ENCODE measurements around the gene ST7.

Gene ST7

DNA sequence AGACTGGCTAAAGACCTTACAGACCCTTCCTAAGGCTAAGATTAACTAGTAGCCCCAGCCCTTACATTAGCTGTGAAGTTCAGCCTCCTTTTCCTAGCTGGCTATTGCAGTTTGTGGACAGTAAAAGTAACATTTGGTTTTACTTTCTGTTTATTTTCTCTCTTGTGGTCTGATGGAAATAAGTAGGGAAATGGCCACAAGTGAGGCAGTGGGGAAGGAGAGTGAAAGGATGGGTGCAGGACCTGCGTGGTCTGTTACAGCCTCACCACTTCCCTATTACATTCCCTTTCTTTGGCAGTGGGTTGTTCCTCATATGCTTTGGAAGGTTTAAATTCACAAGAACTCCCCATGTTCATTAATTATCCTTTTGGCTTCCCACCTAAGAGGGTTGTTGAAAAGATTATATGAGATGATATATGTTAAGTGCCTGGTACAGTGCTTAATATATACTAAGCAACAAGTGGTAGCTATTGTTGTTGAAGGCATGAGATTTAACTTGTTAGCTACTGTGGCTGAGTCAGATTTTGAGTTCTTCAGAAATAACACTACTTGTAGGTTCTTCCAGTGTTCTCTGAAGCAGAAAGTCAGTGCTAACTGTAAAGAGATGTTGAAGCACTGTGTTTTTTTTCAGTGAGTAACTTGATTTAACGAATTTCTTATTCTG, 181.7 kb downstream of the ST7 start:
- no peak for DNase-seq

- DNase-seq: no peak
Measured at GRCh38 chr7:117135553-117135891, 182.2 kb downstream of the ST7 start.

- no peak for DNase-seq
Measured at GRCh38 chr7:117137868-117138267, 184.6 kb downstream of the ST7 start.

DNA sequence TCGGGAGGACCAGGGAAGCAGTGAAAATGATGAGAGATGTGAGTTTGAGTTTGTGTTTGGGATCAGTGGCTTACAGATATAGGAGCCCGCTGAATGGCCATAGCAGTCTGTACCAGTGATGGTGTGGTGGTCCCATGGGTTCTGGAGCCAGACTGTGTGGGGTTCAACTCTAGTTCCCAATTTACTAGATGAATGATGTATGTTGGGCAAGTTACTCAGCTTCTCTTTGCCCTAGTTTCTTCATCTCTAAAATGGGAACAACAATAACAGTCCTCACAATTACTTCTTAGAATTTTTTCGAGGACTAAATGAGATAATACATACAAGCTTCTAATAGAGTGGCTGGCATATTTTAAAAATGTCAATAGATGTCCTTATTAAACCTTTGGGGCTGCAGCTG, 185.2 kb downstream of the ST7 start:
- DNase-seq: no peak

DNA sequence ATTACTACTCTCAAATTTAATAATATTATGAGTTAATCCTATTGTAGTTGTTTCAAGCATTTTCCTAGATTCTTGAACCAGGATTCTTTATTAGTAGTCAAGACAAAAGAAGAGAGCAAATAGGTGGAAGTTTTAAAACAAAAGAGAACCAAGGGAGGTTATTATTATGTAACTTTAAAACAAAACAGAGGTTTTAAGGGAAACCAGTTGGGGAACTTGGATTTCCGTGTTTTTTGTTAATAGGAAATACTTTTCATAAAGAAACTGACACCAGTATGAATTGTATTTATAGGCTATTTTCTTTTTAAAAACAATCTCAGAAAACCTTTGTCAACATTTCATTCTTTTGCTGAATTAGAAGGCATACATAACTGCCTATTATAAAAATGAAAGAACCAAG, 185.7 kb downstream of the ST7 start:
- DNase-seq: no peak

DNA sequence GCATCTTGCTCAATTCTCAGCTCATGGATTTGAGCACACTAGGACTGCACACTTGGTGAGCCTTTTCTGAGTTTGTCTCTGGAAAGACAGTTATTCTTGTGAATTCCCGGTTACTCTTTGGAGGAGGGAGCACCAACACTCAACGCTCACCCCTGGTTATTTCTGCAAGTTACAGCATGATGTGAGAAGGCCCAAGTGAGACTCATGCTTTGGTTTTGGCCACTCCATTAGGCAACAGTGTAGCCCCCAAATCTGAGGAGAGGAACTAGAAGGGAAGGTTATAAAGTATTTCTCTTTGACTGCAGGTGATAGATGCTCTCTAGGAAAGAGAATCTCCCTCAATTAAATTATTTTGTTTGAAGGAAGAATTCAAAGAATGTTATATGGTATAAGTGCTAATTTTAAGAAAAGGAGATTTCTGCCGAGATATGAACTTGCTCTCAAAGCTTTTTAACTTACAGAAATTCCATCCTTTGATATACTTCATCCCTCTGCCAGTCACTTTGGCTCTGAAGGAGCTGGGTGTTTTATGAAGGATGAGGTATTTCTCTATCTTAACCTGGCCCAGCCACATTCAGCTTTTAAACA, 186.2 kb downstream of the ST7 start:
- DNase-seq: no peak

DNA sequence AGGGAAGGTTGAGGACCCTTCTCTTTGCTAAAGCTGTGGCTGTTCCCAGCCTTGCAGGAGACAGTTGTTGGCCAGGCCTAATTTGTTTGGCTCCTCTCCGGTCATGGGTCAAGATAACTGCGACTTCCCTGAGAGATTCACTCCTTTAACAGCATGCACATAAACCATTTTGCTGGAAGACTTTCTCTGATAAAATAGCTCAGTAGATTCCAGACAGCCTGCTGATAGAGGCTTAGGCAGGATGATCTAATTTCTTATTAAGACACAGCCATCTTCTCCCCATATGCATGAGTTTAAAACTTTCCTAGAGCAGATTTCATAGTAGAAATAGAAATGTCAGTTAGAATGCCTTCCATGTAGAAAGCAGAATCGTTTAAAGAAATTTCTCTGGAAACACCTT, 187.6 kb downstream of the ST7 start:
- DNase-seq: no peak

DNA sequence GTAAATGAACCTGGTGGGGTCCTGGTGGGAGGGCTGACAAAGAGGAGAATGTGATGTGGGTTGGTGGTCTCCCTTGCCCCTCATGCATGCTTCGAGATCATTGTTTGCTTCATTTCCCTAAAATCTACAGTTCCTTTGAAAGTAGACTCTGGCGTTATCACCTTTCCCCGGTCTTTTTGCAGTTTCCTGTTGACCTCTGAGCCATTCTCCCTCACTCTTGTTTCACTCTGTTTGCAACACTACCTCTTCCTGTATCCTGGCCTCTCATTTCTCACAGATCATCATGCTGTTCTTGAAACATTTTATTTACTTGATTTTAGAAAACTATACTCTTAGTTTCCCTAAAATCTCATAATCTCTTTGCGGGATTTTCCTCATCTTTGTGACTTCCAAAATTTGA, 189.8 kb downstream of the ST7 start:
- no peak for DNase-seq

DNA sequence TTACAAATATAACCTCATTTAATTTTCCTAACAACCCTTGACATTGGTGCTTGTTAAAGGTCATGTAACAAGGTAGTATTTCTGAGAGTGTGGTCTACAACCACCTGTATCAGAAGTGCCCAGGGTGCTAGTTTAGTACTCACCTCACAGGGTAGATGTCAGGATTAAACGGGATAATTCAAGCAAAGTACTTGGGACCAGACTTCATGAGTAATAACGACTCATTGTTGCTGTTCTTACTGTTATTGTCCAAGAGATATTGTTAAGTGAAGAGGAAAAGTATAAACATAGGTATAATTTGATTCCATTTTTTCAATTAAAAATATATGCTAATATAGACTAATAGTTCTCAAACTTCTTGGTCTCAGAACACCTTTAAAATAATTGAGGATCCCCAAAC, 190.3 kb downstream of the ST7 start:
- DNase-seq: no peak

DNA sequence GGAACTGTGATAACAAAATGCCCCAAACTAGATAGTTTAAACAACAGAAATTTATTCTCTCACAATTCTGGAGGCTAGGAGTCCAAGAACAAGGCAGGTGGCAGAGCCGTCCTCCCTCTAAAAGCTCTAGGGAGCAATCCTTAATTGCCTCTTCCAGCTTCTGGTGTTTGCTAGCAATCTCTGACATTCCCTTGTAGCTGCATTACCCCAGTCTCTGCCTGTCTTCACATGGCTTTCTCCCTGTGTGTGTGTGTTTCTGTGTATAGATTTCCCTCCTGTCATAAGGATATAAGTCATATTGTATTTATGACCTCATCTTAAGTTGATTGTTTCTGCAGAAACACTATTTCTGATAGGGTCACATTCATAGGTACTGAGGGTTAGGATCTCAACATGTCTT, 192.0 kb downstream of the ST7 start:
- no peak for DNase-seq

GRCh38 chr7:117146059-117146458, 192.8 kb downstream of the ST7 start:
- DNase-seq: no peak

GRCh38 chr7:117146511-117146910, 193.2 kb downstream of the ST7 start:
- DNase-seq: no peak

DNA sequence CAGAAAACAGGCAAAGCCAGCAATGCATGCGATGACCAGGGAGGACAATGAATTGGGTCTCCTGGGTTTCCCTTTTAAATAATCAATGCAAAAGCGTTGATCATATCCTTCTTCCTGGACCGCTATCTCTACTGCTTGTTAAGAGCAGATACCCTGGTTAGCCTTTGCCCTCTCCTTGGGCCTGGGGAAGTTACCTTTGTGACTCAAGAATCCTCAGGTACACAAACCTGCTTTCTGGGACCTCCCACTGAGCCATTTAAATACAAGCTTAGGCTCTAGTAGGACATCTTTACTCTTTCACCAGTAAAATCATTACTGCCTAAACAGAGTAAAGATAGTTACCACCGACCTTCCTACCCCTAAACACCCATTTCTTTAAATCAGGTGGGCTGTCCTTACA, 195.7 kb downstream of the ST7 start:
- DNase-seq: no peak

- DNase-seq: no peak
Measured at GRCh38 chr7:117149692-117150091, 196.4 kb downstream of the ST7 start.

DNA sequence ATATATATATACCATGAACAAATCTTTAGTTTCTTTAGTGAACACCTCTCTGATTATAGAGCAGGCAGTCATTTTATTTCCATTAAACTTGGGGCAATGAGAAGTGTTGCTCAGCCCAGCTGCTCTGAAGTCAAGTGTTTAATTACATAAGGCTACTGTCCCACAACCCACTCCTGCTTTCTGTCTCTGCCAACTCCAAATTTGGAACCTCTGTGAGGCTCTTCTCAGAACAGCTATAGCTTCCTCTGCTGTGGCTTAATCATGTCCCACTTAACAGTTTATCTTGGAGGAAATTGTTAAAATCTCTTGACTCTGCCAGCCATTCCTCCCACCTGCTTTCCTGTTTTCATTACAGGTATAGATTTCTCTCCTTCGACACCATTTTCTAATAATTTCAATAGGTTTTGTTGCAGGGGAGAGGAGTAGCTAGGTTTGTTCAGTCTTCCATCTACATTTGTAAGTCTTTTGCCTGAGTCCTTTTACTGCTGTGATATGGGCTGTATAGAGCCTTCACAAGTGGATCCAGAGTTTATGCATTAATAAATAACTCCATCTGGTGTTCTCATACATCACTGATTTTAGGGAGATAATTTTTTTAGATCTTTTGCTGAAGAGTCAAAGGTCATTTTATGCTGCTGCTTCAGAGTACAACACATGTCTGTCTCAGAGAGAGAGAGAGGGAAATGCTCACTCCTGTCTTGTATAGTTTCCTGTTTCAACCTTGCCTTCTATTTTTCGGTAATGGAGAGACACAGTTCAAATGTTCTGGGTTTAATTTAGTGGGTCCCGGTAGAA, 199.1 kb downstream of the ST7 start:
- DNase-seq: no peak

DNA sequence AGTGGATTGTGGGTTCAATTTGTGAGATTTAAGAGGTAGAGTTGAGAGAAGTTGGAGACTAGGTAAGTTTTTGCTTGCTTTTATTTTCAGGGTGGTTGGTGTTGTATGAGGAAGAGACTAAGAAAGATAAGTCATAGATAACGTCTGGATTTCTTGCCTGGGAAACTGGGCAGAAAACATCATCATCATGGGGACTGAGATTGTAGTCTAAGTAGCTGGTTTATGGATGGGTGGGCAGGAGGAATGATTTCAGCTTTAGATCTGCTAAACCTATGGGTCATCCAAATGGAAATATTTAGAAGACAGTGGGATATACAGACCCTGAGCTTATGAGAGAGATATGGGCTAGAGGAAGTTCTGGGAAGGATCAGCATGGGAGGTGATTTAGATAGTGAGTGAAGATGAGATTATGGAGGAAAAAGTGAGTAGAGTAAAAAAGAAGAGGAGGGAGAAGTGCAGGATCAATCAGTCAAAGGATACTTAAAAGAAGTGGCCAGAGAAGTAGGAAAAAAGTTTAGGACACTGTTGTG, 199.8 kb downstream of the ST7 start:
- DNase-seq: no peak

DNA sequence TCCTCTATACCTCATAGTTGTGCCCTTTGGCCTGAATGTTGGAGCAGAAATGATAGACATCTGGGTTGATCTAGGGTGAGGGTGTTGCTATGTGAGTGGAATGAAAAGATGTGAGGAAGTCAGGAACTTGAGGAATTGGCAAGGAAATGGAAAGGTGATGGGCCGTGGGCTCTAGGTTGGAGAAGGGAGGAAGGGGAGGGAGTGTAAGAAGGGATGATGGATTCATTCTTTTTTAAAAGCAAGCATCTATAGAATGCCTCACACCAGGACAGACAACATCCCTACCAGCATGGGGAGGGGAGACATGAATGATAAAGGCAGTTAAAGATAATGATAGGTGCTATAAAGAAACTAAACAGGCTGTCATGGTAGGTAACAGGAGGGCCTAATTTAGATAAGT, 201.4 kb downstream of the ST7 start:
- DNase-seq: no peak

GRCh38 chr7:117155694-117156093, 202.4 kb downstream of the ST7 start:
- no peak for DNase-seq

- no peak for DNase-seq
Measured at GRCh38 chr7:117157241-117158209, 204.2 kb downstream of the ST7 start.

DNA sequence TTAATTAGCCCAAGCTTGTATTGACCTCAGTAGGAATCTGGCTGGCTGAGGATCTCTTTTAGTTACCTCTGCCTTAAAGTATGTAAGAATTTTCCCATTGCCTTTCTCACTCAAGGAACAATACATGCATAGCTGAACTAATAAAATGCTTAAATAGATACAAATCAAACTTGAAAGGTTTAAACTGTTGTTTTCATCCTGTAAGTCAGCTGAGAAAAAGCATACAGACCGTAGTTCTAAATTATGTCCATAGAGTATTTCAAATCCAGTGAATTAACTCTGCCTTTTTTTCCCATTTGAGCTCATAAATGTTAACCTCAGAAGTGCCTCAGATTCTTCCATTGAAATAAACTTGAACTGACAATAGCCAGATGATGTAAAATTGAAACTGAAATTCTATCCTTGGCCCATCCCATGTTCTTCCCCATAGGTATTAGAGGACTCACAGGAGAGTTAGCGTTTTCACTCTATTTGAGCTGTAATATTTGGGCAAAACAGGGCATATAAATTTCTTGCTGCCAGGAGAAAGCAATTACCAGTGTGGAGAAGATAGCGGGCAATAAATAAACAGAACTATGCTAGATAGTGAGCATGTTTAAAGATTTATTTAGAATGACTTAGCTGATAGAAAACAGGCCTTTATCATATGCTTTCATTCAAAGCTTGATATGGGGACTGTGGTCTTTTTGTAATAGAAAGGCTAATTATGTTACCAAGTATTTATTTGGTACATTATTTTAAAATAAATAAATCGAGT, 205.8 kb downstream of the ST7 start:
- DNase-seq: no peak

- DNase-seq: no peak
Measured at GRCh38 chr7:117163101-117163500, 209.8 kb downstream of the ST7 start.

DNA sequence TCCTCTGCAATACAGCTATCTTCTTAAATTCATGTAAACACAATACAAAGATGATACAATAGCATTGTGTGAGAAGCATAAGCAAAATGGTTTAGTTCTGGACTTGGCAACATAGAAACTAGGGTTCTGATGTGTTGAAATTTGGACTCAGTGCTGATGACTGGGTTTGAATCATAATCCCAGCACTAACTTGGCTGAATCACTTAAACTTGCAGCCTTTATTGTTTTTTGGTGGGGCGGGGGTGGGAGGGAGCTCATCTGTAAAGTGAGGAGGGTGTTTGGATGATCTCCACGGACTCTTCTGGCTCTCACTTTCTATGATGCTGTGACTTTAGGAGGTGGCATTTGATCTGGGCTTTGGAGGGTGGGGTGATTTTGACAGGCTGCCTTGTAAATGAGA, 211.3 kb downstream of the ST7 start:
- no peak for DNase-seq

All from activated gamma-delta T cell treated with Interleukin-2 at 50 U/mL for 16 hours (primary cell).